ENCODE measurements around the gene ZNF525.
A peak's percentile ranks its signal among the peaks of the same experiment; 100 is the strongest.
"Not testable (repeated sequence)": the region's sequence is repeated elsewhere in the genome, so short reads cannot be mapped to it uniquely, and the experiment has no call there.

Gene ZNF525

DNA sequence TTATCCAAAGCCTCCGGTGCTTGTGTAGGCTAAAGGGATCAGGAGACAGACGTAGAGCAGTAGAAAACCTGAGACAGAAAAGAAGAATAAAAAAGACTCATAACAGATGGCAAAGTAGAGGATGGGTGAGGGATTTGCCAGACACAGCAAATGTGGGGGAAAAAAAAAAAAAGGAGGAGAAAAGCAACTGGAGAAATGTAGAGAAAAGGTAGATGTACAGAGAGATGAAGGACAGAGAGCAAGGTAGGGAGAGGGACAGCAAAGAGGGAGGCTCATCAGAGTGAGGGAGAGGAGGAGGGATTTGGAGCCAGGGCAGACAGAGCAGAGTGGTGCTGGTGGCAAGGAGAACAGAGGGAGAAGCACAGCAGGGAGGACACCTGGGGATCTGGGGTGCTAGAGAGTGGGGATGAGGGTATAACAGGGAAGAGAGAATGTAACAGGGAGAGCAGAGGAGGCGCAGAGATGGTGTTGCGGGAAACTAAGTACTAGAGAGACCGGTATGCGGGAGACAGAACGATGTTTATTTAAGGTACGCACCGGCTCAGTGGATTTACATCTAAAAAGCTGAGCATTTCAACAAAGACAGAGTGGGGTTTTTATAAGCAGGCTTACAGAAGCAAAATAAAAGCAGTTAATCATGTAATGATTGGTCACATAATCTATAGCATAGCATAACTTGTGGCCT is 30.5 kb downstream of the ZNF525 start:
- DNase-seq (ENCODE audit: low read depth in 2 of 2): not testable (repeated sequence)

DNA sequence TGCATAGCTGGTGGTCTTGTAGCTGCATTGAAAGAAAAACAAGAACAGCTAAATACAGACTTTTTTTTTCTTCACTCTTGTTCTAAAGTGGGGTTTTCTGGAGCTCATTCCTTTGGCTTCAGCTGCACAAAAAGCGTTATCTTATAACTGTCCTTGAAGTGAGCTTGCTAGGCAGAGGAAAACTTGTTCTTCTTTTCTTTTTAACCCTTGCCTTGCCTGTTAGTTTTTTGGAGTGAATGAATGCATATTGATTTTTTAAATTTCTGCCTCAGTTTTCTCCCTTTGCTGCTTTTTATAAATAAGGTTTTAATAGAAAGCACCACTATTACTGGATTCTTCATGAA is 31.0 kb downstream of the ZNF525 start:
- DNase-seq (ENCODE audit: low read depth in 2 of 2): no peak

DNA sequence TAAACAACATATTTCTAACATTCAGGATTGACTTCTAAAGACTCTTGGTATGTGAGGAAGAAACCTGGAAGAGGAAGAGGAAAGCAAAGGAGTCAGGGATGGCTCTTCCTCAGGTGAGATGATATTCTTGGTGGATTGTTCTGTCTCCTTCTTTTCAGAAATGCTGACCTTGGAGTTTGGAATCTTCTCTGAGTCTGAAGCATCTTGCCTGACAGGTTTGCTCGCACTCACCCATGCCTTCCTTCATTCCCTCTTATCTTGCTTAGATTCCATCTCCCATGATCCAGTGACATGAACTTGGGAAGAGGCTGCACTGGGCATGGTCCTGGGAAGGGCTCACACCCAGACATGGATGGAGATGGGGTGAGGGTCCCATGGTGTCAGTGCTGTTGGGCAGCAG is 32.4 kb downstream of the ZNF525 start:
- not testable (repeated sequence) for DNase-seq (ENCODE audit: low read depth in 2 of 2)

DNA sequence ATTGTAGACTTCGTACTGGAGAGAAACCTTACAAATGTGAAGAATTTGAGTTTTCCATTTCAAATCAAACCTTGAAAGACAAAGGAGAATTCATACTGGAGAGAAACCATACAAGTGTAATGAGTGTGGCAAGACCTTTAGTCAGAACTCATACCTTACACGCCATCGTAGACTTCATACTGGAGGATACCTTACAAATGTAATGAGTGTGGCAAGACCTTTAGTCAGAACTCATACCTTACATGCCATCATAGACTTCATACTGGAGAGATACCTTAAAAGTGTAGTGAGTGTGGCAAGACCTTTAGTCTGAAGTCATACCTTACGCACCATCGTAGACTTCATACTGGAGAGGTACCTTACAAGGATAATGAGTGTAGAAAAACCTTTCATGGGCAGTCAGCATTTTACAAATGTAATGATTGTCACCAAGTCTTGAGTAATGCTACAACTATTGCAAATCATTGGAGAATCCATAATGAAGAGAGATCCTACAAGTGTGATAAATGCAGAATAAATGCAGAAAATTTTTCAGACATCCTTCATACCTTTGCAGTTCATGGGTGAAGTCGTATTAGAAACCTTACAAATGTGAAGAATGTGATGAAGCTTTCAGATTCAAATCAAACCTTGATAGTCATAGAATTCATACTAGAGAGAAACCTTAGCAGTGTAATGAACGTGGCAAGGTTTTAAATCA is 44.1 kb downstream of the ZNF525 start:
- no peak for DNase-seq (ENCODE audit: low read depth in 2 of 2)

DNA sequence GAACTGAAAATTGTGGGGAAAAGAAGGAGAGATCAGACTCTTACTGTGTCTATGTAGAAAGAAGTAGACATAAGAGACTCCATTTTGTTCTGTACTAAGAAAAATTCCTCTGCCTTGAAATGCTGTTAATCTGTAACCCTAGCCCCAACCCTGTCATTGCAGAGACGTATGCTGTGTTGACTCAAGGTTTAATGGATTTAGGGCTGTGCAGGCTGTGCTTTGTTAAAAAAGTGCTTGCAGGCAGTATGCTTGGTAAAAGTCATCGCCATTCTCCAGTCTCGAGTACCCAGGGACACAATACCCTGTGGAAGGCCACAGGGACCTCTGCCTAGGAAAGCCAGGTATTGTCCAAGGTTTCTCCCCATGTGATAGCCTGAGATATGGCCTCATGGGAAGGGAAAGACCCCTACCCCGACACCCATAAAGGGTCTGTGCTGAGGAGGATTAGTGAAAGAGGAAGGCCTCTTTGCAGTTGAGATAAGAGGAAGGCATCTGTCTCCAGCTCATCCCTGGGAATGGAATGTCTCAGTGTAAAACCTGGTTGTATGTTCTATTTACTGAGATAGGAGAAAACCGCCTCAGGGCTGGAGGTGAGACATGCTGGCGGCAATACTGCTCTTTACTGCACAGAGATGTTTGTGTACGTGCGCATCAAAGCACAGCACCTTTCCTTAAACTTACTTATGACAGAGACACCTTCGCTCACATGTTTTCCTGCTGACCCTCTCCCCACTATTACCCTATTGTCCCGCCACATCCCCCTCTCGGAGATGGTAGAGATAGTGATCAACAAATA is 55.2 kb downstream of the ZNF525 start:
- DNase-seq (ENCODE audit: low read depth in 2 of 2): not testable (repeated sequence)

DNA sequence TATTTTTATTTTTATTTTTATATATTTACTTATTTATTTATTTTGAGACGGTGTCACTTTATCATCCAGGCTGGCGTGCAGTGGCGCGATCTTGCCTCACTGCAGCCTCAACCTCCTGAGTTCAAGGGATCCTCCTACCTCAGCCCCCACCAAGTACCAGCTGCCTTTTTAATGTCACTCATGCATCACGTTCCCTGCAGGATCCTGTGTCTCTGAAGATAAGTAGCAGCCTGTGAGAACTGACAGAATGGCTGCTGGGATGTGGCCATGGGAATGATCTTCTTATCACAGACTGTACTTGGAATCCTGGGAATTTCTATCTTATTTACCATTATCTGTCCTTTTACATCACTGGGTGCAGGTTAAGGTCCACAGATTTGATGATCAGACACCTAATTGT is 57.0 kb downstream of the ZNF525 start:
- no peak for DNase-seq (ENCODE audit: low read depth in 2 of 2)

DNA sequence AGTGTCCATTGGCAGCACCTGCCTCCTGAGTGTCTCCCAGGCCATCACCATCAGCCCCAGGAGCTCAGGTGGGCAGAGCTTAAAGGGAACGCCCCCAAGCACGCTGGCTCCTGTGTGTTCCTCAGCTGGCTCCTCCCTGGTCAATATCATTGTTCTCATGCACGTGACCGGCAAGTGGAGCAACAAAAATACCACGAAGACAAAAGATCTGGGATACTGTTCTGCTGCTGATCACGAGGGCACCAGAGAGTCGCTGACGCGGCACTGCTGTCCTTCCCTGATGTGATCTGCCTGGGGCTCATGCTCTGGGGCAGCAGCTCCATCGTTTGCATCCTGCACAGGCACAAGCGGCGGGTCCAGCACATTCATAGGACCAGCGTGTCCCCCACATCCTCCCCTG is 57.6 kb downstream of the ZNF525 start:
- not testable (repeated sequence) for DNase-seq (ENCODE audit: low read depth in 2 of 2)

DNA sequence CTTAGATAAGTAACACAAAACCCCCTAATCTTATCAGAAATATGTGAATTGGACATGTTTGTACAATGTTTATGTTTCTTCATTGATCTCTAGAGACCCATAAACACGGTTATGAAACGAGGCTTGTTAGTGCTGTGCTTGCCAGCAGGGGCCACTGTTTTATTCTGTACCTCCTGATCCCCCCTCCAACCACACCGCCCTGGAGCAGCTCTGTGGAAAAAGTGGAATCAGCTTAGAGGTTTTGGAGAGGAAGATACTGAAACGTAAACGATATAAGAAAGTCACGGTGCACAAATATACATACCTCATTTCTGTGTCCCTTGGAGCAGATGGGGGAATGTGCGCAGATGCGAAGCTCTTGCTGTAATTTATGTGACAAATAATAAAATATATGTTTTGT is 58.2 kb downstream of the ZNF525 start:
- not testable (repeated sequence) for DNase-seq (ENCODE audit: low read depth in 2 of 2)

DNA sequence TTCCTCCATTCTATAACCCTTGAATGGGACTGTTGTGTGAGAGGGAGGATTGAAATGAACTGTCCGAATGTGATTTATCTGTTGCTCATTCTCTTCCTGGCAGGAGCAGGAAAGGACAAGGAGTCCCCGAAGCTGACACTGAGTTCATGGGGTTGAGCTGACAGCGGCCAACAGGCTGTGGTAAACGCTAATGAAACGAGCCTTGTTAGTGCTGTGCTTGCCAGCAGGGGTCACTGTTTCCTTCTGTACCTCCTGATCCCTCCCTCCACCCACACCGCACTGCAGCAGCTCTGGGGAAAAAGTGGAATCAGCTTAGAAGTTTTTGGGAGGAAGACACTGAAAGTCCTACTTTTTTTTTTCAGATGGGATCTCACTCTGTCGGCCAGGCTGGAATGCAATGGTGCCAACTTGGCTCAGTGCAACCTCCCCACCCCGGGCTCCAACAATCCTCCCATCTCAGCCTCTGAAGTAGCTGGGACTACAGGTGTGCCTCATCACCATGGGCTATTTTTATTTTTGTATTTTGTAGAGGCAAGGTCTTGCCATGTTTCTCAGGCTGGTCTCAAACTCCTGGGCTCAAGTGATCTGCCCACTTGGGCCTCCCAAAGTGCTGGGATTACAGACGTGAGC is 59.6 kb downstream of the ZNF525 start:
- DNase-seq (ENCODE audit: low read depth in 2 of 2): no peak

DNA sequence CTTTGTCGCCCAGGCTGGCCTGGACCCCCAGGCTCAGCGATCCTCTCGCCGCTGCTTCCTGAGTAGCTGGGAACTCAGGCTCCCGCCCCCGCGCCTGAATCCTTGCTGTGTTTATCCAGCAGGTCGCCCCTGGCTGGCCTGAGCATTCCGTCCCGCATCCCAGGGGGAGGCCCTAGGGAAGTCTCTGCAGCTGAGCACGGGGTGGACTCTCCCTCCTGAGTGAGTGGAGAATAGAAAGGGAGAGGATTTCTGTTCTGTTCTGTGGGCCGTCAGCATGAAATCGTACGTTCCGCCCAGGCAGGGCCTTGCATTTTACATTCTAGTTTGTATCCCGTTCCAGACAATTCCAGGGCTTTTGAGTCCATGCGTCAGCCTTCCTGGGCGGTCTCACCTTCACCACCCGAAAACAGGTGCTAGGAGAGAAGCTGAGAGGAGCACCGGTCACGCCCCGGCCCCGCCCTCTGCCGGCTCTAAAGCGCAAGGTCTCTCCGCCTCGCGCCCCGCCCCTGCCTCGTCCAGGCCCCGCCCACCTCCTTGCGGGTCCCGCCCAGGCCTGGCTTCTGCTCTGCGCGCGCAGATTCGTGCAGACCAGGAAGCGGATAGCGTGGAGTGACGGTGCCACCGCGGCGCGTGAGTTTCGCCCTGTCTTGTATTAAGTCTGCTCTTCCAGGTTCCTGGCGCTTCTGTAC is 66.0 kb downstream of the ZNF525 start, which contains the start of gene ZNF761:
Gene ZNF761, plus strand, starts transcription at position 586 of the 689 bp plus-strand sequence. CDS start 15,285 bp downstream, outside the sequence.
- peak; percentile 57 to 62 for DNase-seq (ENCODE audit: low read depth in 2 of 2)

DNA sequence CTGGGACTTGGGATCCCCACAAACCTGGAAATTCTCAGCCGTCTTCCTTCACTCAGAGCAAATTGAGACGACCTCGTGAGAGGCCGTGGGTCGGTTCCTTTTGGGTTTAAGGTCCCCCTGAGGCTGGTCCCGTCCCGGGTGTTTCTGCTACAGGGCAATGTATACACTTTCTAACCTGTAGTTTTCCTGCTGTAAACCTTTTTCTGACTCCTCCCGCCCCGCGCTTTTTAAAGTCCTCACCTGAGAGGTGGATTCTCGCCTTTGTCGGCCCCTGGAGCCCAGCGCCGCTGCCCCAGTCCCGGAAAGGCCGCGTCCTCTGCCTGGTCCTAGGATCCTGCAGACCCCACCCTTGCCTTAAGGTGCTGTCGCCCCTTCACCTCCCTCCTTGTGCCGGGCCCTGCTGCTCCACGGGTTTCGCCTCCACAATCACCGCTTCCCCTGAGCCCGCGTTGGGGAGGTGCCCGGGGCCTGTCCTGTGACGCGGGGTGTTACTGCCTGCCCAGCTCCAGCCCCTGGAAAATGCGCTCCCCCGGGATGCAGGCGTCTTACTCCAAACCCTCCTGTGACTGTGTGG is 66.7 kb downstream of the ZNF525 start:
- no peak for DNase-seq (ENCODE audit: low read depth in 2 of 2)
